ENCODE results near the gene C7orf33. TPM values are rescaled to one million over a fixed set of nuclear protein-coding genes. Genes with fewer than 3 reads are reported as not detected.

C7orf33 gene
- total RNA-seq, 1 experiment from 2014 or later, result not detected

- DNase-seq (ENCODE audit: low spot score) (no peak), ATAC-seq (no peak)
- Mint-ChIP-seq H3K4me1 (peaks cover 12% of the 10 kb centered on the region), H3K27me3 (ENCODE audit: low read depth) (peaks cover 6% of the 10 kb centered on the region), H3K36me3 (peaks cover 7% of the 10 kb centered on the region), H3K4me3 (no peak overlapping the region), H3K27ac (no peak overlapping the region), H3K9me3 (peaks cover 19% of the 10 kb centered on the region)
- POLR2A ChIA-PET, result no interaction called here
- no peak for TF ChIP-seq KAT7 (CRISPR knock-in tag; IDR thresholded peaks at IDR 0.05; ENCODE audit: borderline replicate concordance)
- TF ChIP-seq ZNF219 (CRISPR knock-in tag; IDR thresholded peaks at IDR 0.05; ENCODE audit: borderline replicate concordance), result no peak
- TF ChIP-seq HMGA2 (CRISPR knock-in tag; IDR thresholded peaks at IDR 0.05), result no peak
- no peak for TF ChIP-seq ZNF317 (CRISPR knock-in tag; IDR thresholded peaks at IDR 0.05; ENCODE audit: borderline replicate concordance, low read depth)
- no peak for TF ChIP-seq ZNF138 (CRISPR knock-in tag; conservative IDR thresholded peaks at IDR 0.05)
- TF ChIP-seq GTF2I (CRISPR knock-in tag; conservative IDR thresholded peaks at IDR 0.05), result no peak
- no peak for TF ChIP-seq RORB (CRISPR knock-in tag; IDR thresholded peaks at IDR 0.05)
- TF ChIP-seq AFF4 (CRISPR knock-in tag; IDR thresholded peaks at IDR 0.05; ENCODE audit: borderline replicate concordance), result no peak
- TF ChIP-seq PREB (CRISPR knock-in tag; IDR thresholded peaks at IDR 0.05; ENCODE audit: borderline replicate concordance), result no peak
- TF ChIP-seq ZMAT4 (CRISPR knock-in tag; IDR thresholded peaks at IDR 0.05), result no peak
- TF ChIP-seq TCF7 (CRISPR knock-in tag; IDR thresholded peaks at IDR 0.05; ENCODE audit: low read depth), result no peak
- CTCF ChIA-PET, result interaction anchor here (0.5 kb wide), 1 partner anchor 129 kb away, joined by 5 read pairs; no protein-coding TSS in a partner anchor
These were observed 24.6 kb downstream of the C7orf33 start for GRCh38 chr7:148615085-148615730.

- Mint-ChIP-seq H3K4me1 (peaks cover 40% of the 10 kb centered on the region), H3K36me3 (peaks cover 10% of the 10 kb centered on the region), H3K27me3 (ENCODE audit: low read depth) (peaks cover 3% of the 10 kb centered on the region; the same call in 1 of the 2 replicates), H3K9me3 (peaks cover 19% of the 10 kb centered on the region), H3K4me3 (no peak overlapping the region), H3K27ac (peak overlapping the region; percentile 1; the same call in 1 of the 2 replicates)
- DNase-seq (ENCODE audit: low spot score), result no peak
- ChIA-PET CTCF (interaction anchor here (1.6 kb wide), 1 partner anchor 9 kb away, joined by 7 read pairs; no protein-coding TSS in a partner anchor), POLR2A (interaction anchor here (0.6 kb wide), 1 partner anchor 84 kb away, joined by 3 read pairs; no protein-coding TSS in a partner anchor)
- ATAC-seq, result no peak
- TF ChIP-seq NFE2L1 (CRISPR knock-in tag; IDR thresholded peaks at IDR 0.05) (no peak), USF1 (CRISPR knock-in tag; IDR thresholded peaks at IDR 0.05) (no peak), E2F4 (CRISPR knock-in tag; IDR thresholded peaks at IDR 0.05; ENCODE audit: borderline replicate concordance, low read depth) (no peak), CREB1 (CRISPR knock-in tag; IDR thresholded peaks at IDR 0.05) (no peak), EMX1 (CRISPR knock-in tag; IDR thresholded peaks at IDR 0.05) (no peak), ATF2 (CRISPR knock-in tag; IDR thresholded peaks at IDR 0.05; ENCODE audit: borderline replicate concordance, low read depth) (no peak), ATF3 (CRISPR knock-in tag; conservative IDR thresholded peaks at IDR 0.05) (no peak), HMGA2 (CRISPR knock-in tag; IDR thresholded peaks at IDR 0.05) (no peak), ATF6 (CRISPR knock-in tag; IDR thresholded peaks at IDR 0.05) (no peak), RORB (CRISPR knock-in tag; IDR thresholded peaks at IDR 0.05) (no peak), TEAD4 (CRISPR knock-in tag; IDR thresholded peaks at IDR 0.05) (no peak), ZNF232 (CRISPR knock-in tag; IDR thresholded peaks at IDR 0.05) (no peak)
These were observed 30.3 kb downstream of the C7orf33 start for GRCh38 chr7:148620749-148621359.
